H9 (cell line): Measurements from ENCODE around the gene TANGO6. TPM values are rescaled to one million over a fixed set of nuclear protein-coding genes. Genes with fewer than 3 reads are reported as not detected.

Experiments
- DNase-seq: peaks from one replicate; pipeline ENCODE4 v3.0.0-alpha.2; 2017
- H2AFZ ChIP-seq: one replicate; pipeline ENCODE4 v1.6.1; 2013; ENCODE audit warnings: mild to moderate bottlenecking, low read length, control low read depth, moderate library complexity
- H2AK5ac ChIP-seq: 2 replicates; pipeline ENCODE4 v1.6.1; 2013; ENCODE audit warnings: low read length, control low read depth, mixed read lengths; ENCODE audit not compliant: insufficient read length
- H2BK120ac ChIP-seq: one replicate; pipeline ENCODE4 v1.6.1; 2013; ENCODE audit warnings: low read depth, mild to moderate bottlenecking, low read length, control low read depth, inconsistent platforms; ENCODE audit not compliant: poor library complexity, severe bottlenecking
- H2BK12ac ChIP-seq: 2 replicates; pipeline ENCODE4 v1.6.1; 2013; ENCODE audit warnings: low read length, control low read depth, mixed read lengths, low read depth; ENCODE audit not compliant: insufficient read length
- H2BK15ac ChIP-seq: 2 replicates; pipeline ENCODE4 v1.6.1; 2013; ENCODE audit warnings: low read depth, low read length, control low read depth
- H2BK20ac ChIP-seq: one replicate; pipeline ENCODE4 v1.6.1; 2013; ENCODE audit warnings: low read depth, mild to moderate bottlenecking, low read length, control low read depth, inconsistent platforms; ENCODE audit not compliant: poor library complexity, severe bottlenecking
- H2BK5ac ChIP-seq: 2 replicates; pipeline ENCODE4 v1.6.1; 2013; ENCODE audit warnings: low read length, control low read depth, mixed read lengths; ENCODE audit not compliant: insufficient read length
- H3K14ac ChIP-seq: 2 replicates; pipeline ENCODE4 v1.6.1; 2013; ENCODE audit warnings: low read length, control low read depth; ENCODE audit not compliant: insufficient read depth
- H3K18ac ChIP-seq: 2 replicates; pipeline ENCODE4 v1.6.1; 2013; ENCODE audit warnings: low read depth, mild to moderate bottlenecking, mixed read lengths, low read length, control low read depth; ENCODE audit not compliant: insufficient read length
- H3K23ac ChIP-seq: 2 replicates; pipeline ENCODE4 v1.6.1; 2013; ENCODE audit warnings: low read length, control low read depth, mixed read lengths, low read depth; ENCODE audit not compliant: insufficient read length
- H3K23me2 ChIP-seq: 2 replicates; pipeline ENCODE4 v1.6.1; 2013; ENCODE audit warnings: low read depth, mild to moderate bottlenecking, mixed read lengths, low read length, control low read depth; ENCODE audit not compliant: insufficient read length, poor library complexity, severe bottlenecking
- H3K27ac ChIP-seq: 2 replicates; pipeline ENCODE4 v1.5.1; 2013; ENCODE audit warnings: low read length, control low read depth, mixed read lengths, low read depth; ENCODE audit not compliant: insufficient read length
- H3K27me3 ChIP-seq: 2 replicates; pipeline ENCODE4 v1.6.1; 2013; ENCODE audit warnings: low read length, control low read depth, inconsistent platforms; ENCODE audit not compliant: insufficient read depth
- H3K4ac ChIP-seq: 2 replicates; pipeline ENCODE4 v1.6.1; 2013; ENCODE audit warnings: low read depth, mild to moderate bottlenecking, control low read depth, inconsistent platforms, low read length, moderate library complexity
- H3K4me1 ChIP-seq: 2 replicates; pipeline ENCODE4 v1.6.1; 2013; ENCODE audit warnings: low read length, control low read depth, inconsistent platforms; ENCODE audit not compliant: insufficient read depth
- H3K4me2 ChIP-seq: 2 replicates; pipeline ENCODE4 v1.6.1; 2013; ENCODE audit warnings: low read length, control low read depth, mixed read lengths; ENCODE audit not compliant: insufficient read length, insufficient read depth
- H3K56ac ChIP-seq: 2 replicates; pipeline ENCODE4 v1.6.1; 2013; ENCODE audit warnings: low read depth, mild to moderate bottlenecking, mixed read lengths, low read length, control low read depth; ENCODE audit not compliant: insufficient read length
- H3K79me1 ChIP-seq: 2 replicates; pipeline ENCODE4 v1.6.1; 2013; ENCODE audit warnings: low read depth, mild to moderate bottlenecking, moderate library complexity, low read length, control low read depth, inconsistent platforms; ENCODE audit not compliant: insufficient read depth, poor library complexity, severe bottlenecking
- H3K79me2 ChIP-seq: 2 replicates; pipeline ENCODE4 v1.6.1; 2013; ENCODE audit warnings: low read length, control low read depth, inconsistent platforms; ENCODE audit not compliant: insufficient read depth
- H3K9ac ChIP-seq: 2 replicates; pipeline ENCODE4 v1.6.1; 2013; ENCODE audit warnings: low read length, control low read depth, mixed read lengths; ENCODE audit not compliant: insufficient read length; ENCODE audit errors: extremely low read depth
- H3K9me3 ChIP-seq: one replicate; pipeline ENCODE4 v1.6.1; 2013; ENCODE audit warnings: low read depth, low read length, inconsistent platforms; ENCODE audit not compliant: control insufficient read depth
- H3T11ph ChIP-seq: one replicate; pipeline ENCODE4 v1.6.1; 2013; ENCODE audit warnings: mild to moderate bottlenecking, low read length, control low read depth, inconsistent platforms
- H4K20me1 ChIP-seq: one replicate; pipeline ENCODE4 v1.6.1; 2013; ENCODE audit not compliant: control insufficient read depth, insufficient read length, insufficient read depth
- H4K5ac ChIP-seq: 2 replicates; pipeline ENCODE4 v1.6.1; 2013; ENCODE audit warnings: low read depth, mild to moderate bottlenecking, mixed read lengths, low read length, control low read depth; ENCODE audit not compliant: insufficient read length
- H4K8ac ChIP-seq: replicated peaks from 2 replicates; pipeline ENCODE4 v1.6.1; 2013; ENCODE audit warnings: low read length, control low read depth, mixed read lengths, low read depth; ENCODE audit not compliant: insufficient read length
- H4K91ac ChIP-seq: 2 replicates; pipeline ENCODE4 v1.6.1; 2013; ENCODE audit warnings: low read depth, mild to moderate bottlenecking, moderate library complexity, mixed read lengths, low read length, control low read depth; ENCODE audit not compliant: insufficient read length
- H3K27ac Mint-ChIP-seq, 3 experiments: 2 replicates in 2 of 3; 3 replicates in 1 of 3; pipeline ENCODE4 v1.8.0; 2020 to 2021; ENCODE audit warnings: mixed read lengths in 3 of 3, mild to moderate bottlenecking in 1 of 3, moderate library complexity in 1 of 3
- H3K27me3 Mint-ChIP-seq: 2 replicates; pipeline ENCODE4 v1.8.0; 2021; ENCODE audit warnings: low read depth, mild to moderate bottlenecking, moderate library complexity, mixed read lengths
- H3K36me3 Mint-ChIP-seq, 3 experiments: 2 replicates in 2 of 3; 3 replicates in 1 of 3; pipeline ENCODE4 v1.8.0; 2020 to 2021; ENCODE audit warnings: low read depth in 3 of 3, mixed read lengths in 3 of 3; ENCODE audit not compliant: insufficient read depth in 1 of 3
- H3K4me1 Mint-ChIP-seq, 2 experiments: 2 replicates each; pipeline ENCODE4 v1.8.0; 2020; ENCODE audit warnings: mixed read lengths in 2 of 2
- H3K4me3 Mint-ChIP-seq, 2 experiments: 2 replicates in 1 of 2; 3 replicates in 1 of 2; pipeline ENCODE4 v1.8.0; 2020 to 2021; ENCODE audit warnings: mild to moderate bottlenecking in 2 of 2, mixed read lengths in 2 of 2, moderate library complexity in 1 of 2
- H3K9me3 Mint-ChIP-seq, 2 experiments: 2 replicates in 1 of 2; 3 replicates in 1 of 2; pipeline ENCODE4 v1.8.0; 2020; ENCODE audit warnings: mild to moderate bottlenecking in 2 of 2, mixed read lengths in 2 of 2, moderate library complexity in 1 of 2
- CTCF ChIP-seq: fragments of 200-600 bp; sonication (generic); conservative IDR thresholded peaks from 3 replicates; pipeline ENCODE4 v1.8.0; 2021; ENCODE audit warnings: antibody characterized with exemption, mild to moderate bottlenecking
- WGBS: extraction: QIAGEN DNeasy Blood & Tissue Kit; methylation state at CpG from one replicate; pipeline ENCODE4 v1.1.7; 2013; ENCODE audit warnings: missing lambda C conversion rate, low lambda C conversion rate, mixed read lengths; ENCODE audit not compliant: insufficient read length; ENCODE audit errors: extremely low coverage; 5-methylcytosine and 5-hydroxymethylcytosine counted together
- total RNA-seq: library from RNA; stranded (reverse); gene quantifications from 2 replicates; pipeline ENCODE4 v1.2.1, GENCODE V29; 2021

Gene TANGO6
- total RNA-seq, 1 experiment from 2014 or later: 12.0 TPM

DNA sequence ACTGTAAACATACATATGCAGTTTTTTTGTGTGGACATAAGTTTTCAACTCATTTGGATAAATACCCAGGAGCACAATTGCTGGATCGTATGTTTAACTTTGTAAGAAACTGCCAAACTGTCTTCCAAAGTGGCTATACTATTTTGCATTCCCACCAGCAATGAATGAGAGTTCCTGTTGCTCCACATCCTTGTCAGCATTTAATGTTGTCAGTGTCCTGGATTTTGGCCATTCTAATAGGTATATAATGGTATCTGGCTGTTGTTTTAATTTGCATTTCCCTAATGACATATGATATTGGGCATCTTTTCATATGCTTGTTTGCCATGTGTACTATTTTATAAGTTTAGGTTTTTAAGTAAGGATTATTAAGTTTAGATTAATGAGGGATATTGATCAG lies 14.1 kb downstream of the TANGO6 start:
- Histone ChIP-seq H2AFZ (no peak overlapping the region), H3K18ac (no peak overlapping the region), H3K14ac (no peak overlapping the region)

More for the DNA sequence above, 14.1 kb downstream of the TANGO6 start:
- Histone ChIP-seq H3K4ac (no peak overlapping the region), H3T11ph (no peak overlapping the region), H3K23me2 (no peaks in the 10 kb centered on the region), H3K79me2 (no peaks in the 10 kb centered on the region), H3K27me3 (no peaks in the 10 kb centered on the region), H2BK15ac (no peak overlapping the region), H2BK5ac (no peak overlapping the region), H3K27ac (no peak overlapping the region), H3K4me1 (no peaks in the 10 kb centered on the region), H3K4me2 (no peak overlapping the region), H2BK20ac (no peak overlapping the region), H4K8ac (no peak overlapping the region), H2AK5ac (no peak overlapping the region), H3K9me3 (no peaks in the 10 kb centered on the region), H2BK12ac (no peak overlapping the region), H3K56ac (no peak overlapping the region), H4K5ac (no peak overlapping the region), H3K9ac (no peak overlapping the region), H4K20me1 (no peaks in the 10 kb centered on the region), H3K23ac (no peak overlapping the region), H3K79me1 (no peaks in the 10 kb centered on the region), H2BK120ac (no peak overlapping the region), H4K91ac (no peak overlapping the region)
- Mint-ChIP-seq H3K27ac (no peak overlapping the region), H3K9me3 (peaks cover 3 to 4% of the 10 kb centered on the region in 2 experiments; a peak in 2 of 5 replicates), H3K36me3 (peaks cover 0 to 11% (median 3%) of the 10 kb centered on the region in 3 experiments; a peak in 4 of 7 replicates), H3K4me3 (no peak overlapping the region), H3K27me3 (no peaks in the 10 kb centered on the region), H3K4me1 (peaks cover 3 to 8% of the 10 kb centered on the region in 2 experiments)
- WGBS: no CpG with 5 or more reads among the region's 1 CpG
- no peak for DNase-seq
- TF ChIP-seq CTCF: no peak
